22Rv1 (cell line): ENCODE results near the gene MXD1.

Experiments
- CTCF ChIP-seq: fragments of 450-650 bp; IDR thresholded peaks from 2 replicates; pipeline ENCODE4 v1.5.1; 2017; ENCODE audit warnings: mild to moderate bottlenecking
- ZFX ChIP-seq: fragments of 450-650 bp; IDR thresholded peaks from 2 replicates; pipeline ENCODE4 v1.6.1; 2017; ENCODE audit warnings: antibody characterized with exemption, borderline replicate concordance

DNA sequence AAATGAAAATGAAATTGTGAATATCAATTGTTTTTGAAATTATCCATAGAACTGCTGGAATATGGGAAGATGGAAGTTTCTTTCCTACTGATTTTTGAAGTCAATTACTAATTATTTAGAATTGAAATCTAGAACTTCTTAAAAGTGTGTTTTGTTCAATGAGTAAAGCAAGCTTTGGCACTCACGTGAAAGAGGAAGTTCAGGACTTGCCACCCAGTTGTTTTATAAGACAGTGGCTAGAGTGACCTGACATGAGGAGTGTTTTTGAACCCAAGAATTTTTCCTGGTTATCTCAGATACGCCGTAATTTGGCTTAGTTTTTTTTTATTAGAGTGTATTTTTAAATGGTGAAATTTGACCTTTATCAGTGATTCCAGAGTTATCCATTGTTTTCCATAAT lies 3.5 kb downstream of the MXD1 start:
- TF ChIP-seq CTCF (no peak), ZFX (no peak)
